IPS DF 6.9 (cell line): ENCODE data around the gene RBM20.

Source experiments
- DNase-seq: peaks from one replicate; pipeline ENCODE4 v3.0.0-alpha.2; 2013; ENCODE audit warnings: low read depth, low spot score
- H3K27ac ChIP-seq: one replicate; pipeline ENCODE4 v1.5.1; 2013; ENCODE audit warnings: low read length, control low read depth
- H3K27me3 ChIP-seq: 2 replicates; pipeline ENCODE4 v1.6.1; 2013; ENCODE audit warnings: mild to moderate bottlenecking, low read length; ENCODE audit not compliant: control insufficient read depth, insufficient read depth
- H3K36me3 ChIP-seq: 2 replicates; pipeline ENCODE4 v1.6.1; 2013; ENCODE audit warnings: low read length; ENCODE audit not compliant: control insufficient read depth, insufficient read depth
- H3K4me1 ChIP-seq: 2 replicates; pipeline ENCODE4 v1.6.1; 2013; ENCODE audit warnings: low read length; ENCODE audit not compliant: control insufficient read depth, insufficient read depth
- H3K4me3 ChIP-seq: 2 replicates; pipeline ENCODE4 v1.5.1; 2013; ENCODE audit warnings: mild to moderate bottlenecking, low read length
- H3K9me3 ChIP-seq: 2 replicates; pipeline ENCODE4 v1.6.1; 2013; ENCODE audit warnings: low read length, inconsistent platforms; ENCODE audit not compliant: control insufficient read depth, insufficient read depth
- WGBS: extraction: QIAGEN DNeasy Blood & Tissue Kit; methylation state at CpG from one replicate; pipeline ENCODE4 v1.1.7; 2013; ENCODE audit warnings: mixed read lengths, missing lambda C conversion rate; ENCODE audit not compliant: insufficient read length, insufficient coverage; 5-methylcytosine and 5-hydroxymethylcytosine counted together

RBM20 gene

GRCh38 chr10:110753462-110753861 is 109.3 kb downstream of the RBM20 start:
- Histone ChIP-seq H3K27me3 (no peaks in the 10 kb centered on the region), H3K4me3 (no peak overlapping the region), H3K36me3 (no peaks in the 10 kb centered on the region), H3K4me1 (no peaks in the 10 kb centered on the region), H3K9me3 (no peaks in the 10 kb centered on the region), H3K27ac (no peak overlapping the region)
- WGBS, result no CpG with 5 or more reads among the region's 4 CpGs
- no peak for DNase-seq

DNA sequence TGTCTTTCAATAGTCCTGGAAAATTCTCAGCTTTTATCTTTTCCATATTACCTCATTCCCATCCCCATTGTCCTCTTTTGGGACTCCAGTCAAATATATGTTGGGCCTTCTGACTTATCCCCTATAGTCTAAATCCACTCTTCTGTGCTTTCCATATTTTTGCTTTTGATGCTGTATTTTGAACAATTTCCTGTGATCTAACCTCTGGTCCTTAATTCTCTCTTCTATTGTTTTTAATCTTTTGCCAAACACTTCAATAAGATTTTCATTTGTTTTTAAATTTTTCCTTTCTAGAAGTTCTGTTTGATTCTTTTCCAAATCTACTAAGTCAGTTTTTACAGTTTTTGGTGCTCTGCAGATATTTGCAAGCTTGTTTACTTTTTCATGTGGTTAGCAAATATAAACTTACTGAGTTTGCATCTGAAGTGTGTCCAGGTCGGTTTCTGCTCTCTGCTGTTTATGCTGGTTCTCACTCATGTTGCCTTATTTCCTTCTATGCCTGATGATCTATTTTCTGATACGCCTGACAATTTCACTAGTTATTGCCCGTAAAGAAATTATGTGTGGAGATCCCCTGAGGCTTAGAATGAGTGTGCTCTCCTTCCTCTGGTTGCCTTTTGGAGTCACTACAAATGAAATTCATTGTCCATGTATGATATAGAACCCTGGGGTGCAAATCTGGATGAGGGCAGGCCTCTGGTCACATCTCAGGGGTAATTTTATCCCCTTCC is 110.4 kb downstream of the RBM20 start:
- Histone ChIP-seq H3K9me3 (no peaks in the 10 kb centered on the region), H3K36me3 (no peaks in the 10 kb centered on the region), H3K27me3 (no peaks in the 10 kb centered on the region), H3K4me1 (no peaks in the 10 kb centered on the region), H3K27ac (no peak overlapping the region), H3K4me3 (no peak overlapping the region)
- no peak for DNase-seq
- WGBS, result no CpG with 5 or more reads among the region's 3 CpGs

DNA sequence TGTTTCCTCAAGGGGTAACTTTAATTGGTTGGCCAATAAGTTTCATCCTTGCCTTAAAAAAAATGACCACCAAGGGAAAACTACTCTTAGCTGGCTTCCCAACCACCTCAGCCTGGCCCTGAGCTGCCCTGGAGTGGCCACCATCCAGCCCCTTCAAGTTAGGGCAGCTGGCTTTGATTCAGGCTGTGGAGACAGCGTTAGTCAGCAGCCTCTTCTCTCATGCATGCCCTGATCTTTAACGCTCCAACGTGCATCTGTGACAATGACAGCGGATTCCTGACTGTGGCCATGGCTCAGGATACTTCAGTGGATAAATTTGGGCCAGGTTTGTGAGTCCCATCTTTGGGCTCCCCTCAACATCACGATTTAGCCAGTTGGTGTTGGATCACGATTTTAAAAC is 111.6 kb downstream of the RBM20 start:
- DNase-seq, result no peak
- Histone ChIP-seq H3K27me3 (no peaks in the 10 kb centered on the region), H3K4me1 (no peaks in the 10 kb centered on the region), H3K36me3 (no peaks in the 10 kb centered on the region), H3K27ac (no peak overlapping the region), H3K4me3 (no peak overlapping the region), H3K9me3 (no peaks in the 10 kb centered on the region)
- no CpG with 5 or more reads among the region's 6 CpGs for WGBS

DNA sequence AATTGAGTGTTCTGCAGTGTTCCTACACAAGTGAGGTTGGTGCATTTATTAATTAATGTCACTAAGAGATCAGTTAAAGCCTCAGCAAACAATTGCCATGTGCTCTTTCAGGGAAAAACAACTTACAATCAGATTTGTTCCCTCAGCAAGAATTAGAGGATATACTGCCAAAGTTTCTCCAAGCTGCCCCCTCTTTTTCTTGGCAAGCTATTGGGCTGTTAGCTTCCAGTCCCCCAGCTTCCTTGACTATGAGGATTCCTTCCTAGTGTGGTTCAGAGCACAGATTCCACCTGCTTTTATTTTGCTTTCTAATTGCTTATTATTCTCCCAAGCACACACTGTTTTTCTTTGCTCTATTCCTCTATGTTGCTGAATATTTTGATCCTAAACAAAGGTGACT is 112.7 kb downstream of the RBM20 start:
- no peak overlapping the region for H3K27ac ChIP-seq

DNA sequence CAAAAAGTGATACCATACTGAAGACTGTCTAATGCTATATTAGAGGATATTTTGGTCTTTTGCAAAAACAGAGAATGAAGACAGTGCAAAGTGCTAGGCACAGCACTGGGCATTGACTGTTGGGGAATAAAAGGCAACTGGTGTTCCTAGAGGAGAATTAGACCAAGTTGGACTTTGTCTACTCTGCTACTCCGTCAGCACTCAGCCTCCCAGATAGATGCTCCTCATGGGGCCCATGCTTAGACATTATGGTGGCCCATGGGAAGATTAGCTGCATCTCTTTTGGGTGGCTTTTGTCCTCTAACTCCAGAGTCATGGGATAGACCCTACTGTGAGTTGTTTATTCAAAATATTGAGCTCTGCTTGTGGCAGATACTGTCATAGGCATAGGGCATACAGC is 113.5 kb downstream of the RBM20 start:
- Histone ChIP-seq H3K4me3 (no peak overlapping the region), H3K9me3 (no peaks in the 10 kb centered on the region), H3K36me3 (no peaks in the 10 kb centered on the region), H3K4me1 (no peaks in the 10 kb centered on the region), H3K27ac (no peak overlapping the region), H3K27me3 (no peaks in the 10 kb centered on the region)
- no CpG with 5 or more reads among the region's 1 CpG for WGBS
- no peak for DNase-seq

More for the DNA sequence above, 112.7 kb downstream of the RBM20 start:
- Histone ChIP-seq H3K27me3 (no peaks in the 10 kb centered on the region), H3K9me3 (no peaks in the 10 kb centered on the region), H3K4me3 (no peak overlapping the region), H3K36me3 (no peaks in the 10 kb centered on the region), H3K4me1 (no peaks in the 10 kb centered on the region)
- DNase-seq, result no peak

GRCh38 chr10:110758128-110758765 is 114.1 kb downstream of the RBM20 start:
- Histone ChIP-seq H3K27ac (no peak overlapping the region), H3K4me1 (no peaks in the 10 kb centered on the region), H3K27me3 (no peaks in the 10 kb centered on the region), H3K36me3 (no peaks in the 10 kb centered on the region), H3K9me3 (no peaks in the 10 kb centered on the region), H3K4me3 (no peak overlapping the region)
- no CpG with 5 or more reads among the region's 8 CpGs for WGBS
- no peak for DNase-seq

GRCh38 chr10:110758898-110759297 is 114.8 kb downstream of the RBM20 start:
- no peak for DNase-seq
- no CpG with 5 or more reads among the region's 4 CpGs for WGBS
- H3K9me3 ChIP-seq, result no peaks in the 10 kb centered on the region
- H3K27ac ChIP-seq, result no peak overlapping the region
- H3K4me3 ChIP-seq, result no peak overlapping the region
- no peaks in the 10 kb centered on the region for H3K27me3 ChIP-seq
- no peaks in the 10 kb centered on the region for H3K4me1 ChIP-seq
- no peaks in the 10 kb centered on the region for H3K36me3 ChIP-seq

DNA sequence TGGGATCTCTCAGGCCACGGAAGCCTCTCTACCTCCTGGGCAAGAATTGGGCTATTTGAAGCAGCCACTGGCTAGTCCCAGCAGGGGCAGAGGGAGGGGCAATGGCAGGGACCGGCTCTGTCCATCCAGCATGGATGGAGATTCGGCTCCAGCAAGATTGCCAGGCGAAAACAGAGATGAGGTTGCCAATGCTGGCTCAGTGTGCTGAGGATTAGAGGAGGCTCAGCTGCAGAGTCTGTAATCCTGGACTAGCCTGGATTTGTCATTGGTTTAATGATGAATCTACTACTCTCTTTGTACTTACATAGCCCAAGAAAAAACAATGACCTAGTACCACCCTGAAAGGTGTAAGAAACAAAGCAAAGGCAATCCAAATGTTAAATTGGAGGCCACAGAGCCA is 115.4 kb downstream of the RBM20 start:
- WGBS, result no CpG with 5 or more reads among the region's 4 CpGs
- Histone ChIP-seq H3K27me3 (no peaks in the 10 kb centered on the region), H3K4me1 (no peaks in the 10 kb centered on the region), H3K4me3 (no peak overlapping the region), H3K9me3 (no peaks in the 10 kb centered on the region), H3K36me3 (no peaks in the 10 kb centered on the region), H3K27ac (no peak overlapping the region)
- no peak for DNase-seq

GRCh38 chr10:110762109-110762848 is 118.1 kb downstream of the RBM20 start:
- Histone ChIP-seq H3K27ac (no peak overlapping the region), H3K4me3 (no peak overlapping the region), H3K36me3 (no peaks in the 10 kb centered on the region), H3K4me1 (no peaks in the 10 kb centered on the region), H3K9me3 (no peaks in the 10 kb centered on the region), H3K27me3 (no peaks in the 10 kb centered on the region)
- no peak for DNase-seq
- no CpG with 5 or more reads among the region's 8 CpGs for WGBS

DNA sequence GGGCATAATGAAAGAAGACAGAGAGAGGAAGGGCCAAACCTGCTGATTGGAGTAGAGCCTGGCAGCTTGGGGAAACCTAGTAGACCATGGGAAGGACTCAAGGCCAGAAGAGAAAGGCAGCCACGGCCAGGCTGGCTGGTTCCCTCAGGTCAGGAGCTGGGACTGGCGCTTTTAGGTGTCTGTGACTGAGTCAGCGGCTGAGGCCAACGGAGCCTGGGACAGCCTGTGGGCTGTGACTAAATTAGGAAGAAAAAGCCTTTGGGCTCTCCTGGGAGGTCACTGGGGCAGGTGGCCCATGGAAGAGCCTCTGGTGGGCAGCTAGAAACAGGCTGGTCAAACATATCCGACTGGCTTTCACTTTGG is 118.7 kb downstream of the RBM20 start:
- Histone ChIP-seq H3K9me3 (no peaks in the 10 kb centered on the region), H3K4me1 (no peaks in the 10 kb centered on the region), H3K27ac (no peak overlapping the region), H3K4me3 (no peak overlapping the region), H3K36me3 (no peaks in the 10 kb centered on the region), H3K27me3 (no peaks in the 10 kb centered on the region)
- WGBS, result no CpG with 5 or more reads among the region's 5 CpGs
- no peak for DNase-seq
